Brain microvascular endothelial cell (primary cell): ENCODE measurements around the gene RABL3.

Experiments used
- DNase-seq: peaks from one replicate; pipeline ENCODE4 v3.0.0-alpha.2; 2020
- H3K27ac ChIP-seq: fragments of 250-450 bp; sonication (Bioruptor Pico); 2 replicates; pipeline ENCODE4 v1.5.1; 2020; ENCODE audit warnings: mild to moderate bottlenecking, moderate library complexity
- H3K27me3 ChIP-seq: fragments of 250-450 bp; sonication (Bioruptor Pico); replicated peaks from 2 replicates; pipeline ENCODE4 v1.5.1; 2020; ENCODE audit warnings: mild to moderate bottlenecking
- H3K36me3 ChIP-seq: fragments of 250-450 bp; sonication (Bioruptor Pico); replicated peaks from 2 replicates; pipeline ENCODE4 v1.5.1; 2020; ENCODE audit warnings: mild to moderate bottlenecking
- H3K4me3 ChIP-seq: 2 replicates; pipeline ENCODE4 v1.5.1; 2011; ENCODE audit warnings: low read depth, mild to moderate bottlenecking, control low read depth, low read length, moderate library complexity
- CTCF ChIP-seq: IDR thresholded peaks from 2 replicates; pipeline ENCODE4 v1.5.1; 2011; ENCODE audit warnings: low read depth, mild to moderate bottlenecking, moderate library complexity, low read length, control low read depth, inconsistent platforms; ENCODE audit errors: missing control alignments
- in situ Hi-C: cut with HindIII; loops from 2 replicates; pipeline ENCODE4 v1.10.0; 2017; ENCODE audit warnings: low sequenced_read_pairs, low pct_ligation_motif_present

The RABL3 gene

DNA sequence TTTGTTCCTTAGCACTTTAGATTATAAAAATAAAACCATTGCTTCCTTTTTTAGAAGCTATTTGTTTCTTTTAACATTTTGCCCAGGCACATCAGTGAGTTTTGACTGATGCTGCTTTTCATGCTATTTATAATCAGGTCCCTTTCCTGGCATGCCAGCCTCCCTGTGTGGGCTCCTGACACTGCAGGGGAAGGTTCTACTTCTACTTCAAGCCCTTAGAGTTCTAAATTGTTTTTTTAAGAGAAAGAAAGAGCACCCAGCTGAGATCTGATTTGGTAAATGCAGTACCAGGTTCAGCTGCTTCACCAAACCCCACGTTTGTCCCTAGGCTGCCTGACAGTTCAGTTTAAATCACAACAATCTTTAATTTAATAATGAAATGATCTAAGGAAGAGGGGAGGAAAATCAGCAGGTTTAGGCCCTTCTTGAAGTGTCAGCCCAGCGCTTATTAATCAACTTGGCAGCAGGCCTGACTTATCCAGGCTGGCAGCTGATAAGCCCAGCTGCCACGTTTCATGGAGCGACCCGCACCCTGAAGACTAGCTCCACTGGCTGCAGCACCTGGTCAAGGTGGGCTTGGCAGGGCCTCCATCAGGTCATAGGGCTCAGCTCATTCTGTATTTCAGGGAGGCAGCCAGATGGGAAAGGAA lies 89.3 kb downstream of the RABL3 start:
- no peak for TF ChIP-seq CTCF
- in situ Hi-C loops: no loop called here
- H3K4me3 ChIP-seq: no peak overlapping the region
- H3K27me3 ChIP-seq: no peaks in the 10 kb centered on the region
- H3K36me3 ChIP-seq: no peaks in the 10 kb centered on the region
- DNase-seq: no peak
- no peak overlapping the region for H3K27ac ChIP-seq

GRCh38 chr3:120652281-120652680 lies 90.0 kb downstream of the RABL3 start:
- DNase-seq: no peak
- Histone ChIP-seq H3K27ac (no peak overlapping the region), H3K27me3 (no peaks in the 10 kb centered on the region), H3K4me3 (no peak overlapping the region), H3K36me3 (no peaks in the 10 kb centered on the region)
- in situ Hi-C loops: no loop called here
- no peak for TF ChIP-seq CTCF

GRCh38 chr3:120650311-120650710 lies 92.0 kb downstream of the RABL3 start:
- in situ Hi-C loops: no loop called here
- no peak for DNase-seq
- Histone ChIP-seq H3K36me3 (no peaks in the 10 kb centered on the region), H3K27me3 (no peaks in the 10 kb centered on the region), H3K27ac (no peak overlapping the region), H3K4me3 (no peak overlapping the region)
- no peak for TF ChIP-seq CTCF

- in situ Hi-C loops: no loop called here
- no peaks in the 10 kb centered on the region for H3K27me3 ChIP-seq
- no peak overlapping the region for H3K27ac ChIP-seq
- TF ChIP-seq CTCF: no peak
- H3K4me3 ChIP-seq: no peak overlapping the region
- DNase-seq: no peak
- no peaks in the 10 kb centered on the region for H3K36me3 ChIP-seq
These were observed 92.5 kb downstream of the RABL3 start for GRCh38 chr3:120649830-120650233.

DNA sequence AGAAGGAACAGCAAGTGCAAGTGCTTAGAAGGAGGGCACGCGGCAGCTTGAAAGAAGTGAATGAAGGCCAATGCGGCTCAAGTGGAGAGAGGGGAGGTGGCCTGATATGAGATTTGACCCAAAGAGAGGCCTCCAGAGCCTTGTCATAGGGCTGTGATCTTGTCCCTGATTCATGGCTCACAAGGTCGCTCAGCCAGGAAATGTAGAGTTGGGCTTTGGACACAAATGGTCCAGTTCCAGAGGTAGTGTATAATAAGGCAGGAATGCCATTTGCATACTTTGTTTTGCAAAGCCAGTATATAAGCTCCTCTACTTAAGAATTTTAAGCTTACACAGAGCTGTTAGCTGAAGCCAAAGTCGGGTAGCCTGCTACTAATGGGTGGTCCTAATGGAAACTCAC lies 94.0 kb downstream of the RABL3 start:
- no peak for TF ChIP-seq CTCF
- no peak for DNase-seq
- no peak overlapping the region for H3K4me3 ChIP-seq
- no peak overlapping the region for H3K27ac ChIP-seq
- H3K27me3 ChIP-seq: no peaks in the 10 kb centered on the region
- H3K36me3 ChIP-seq: no peaks in the 10 kb centered on the region
- in situ Hi-C loops: no loop called here
